ENCODE results near the gene MEIS2. TPM values are rescaled to one million over a fixed set of nuclear protein-coding genes. Genes with fewer than 3 reads are reported as not detected.

The MEIS2 gene
- polyA plus RNA-seq, 2 of the 4 experiments (the other 2 are of a cell fraction): 7.3 to 11.1 TPM

DNA sequence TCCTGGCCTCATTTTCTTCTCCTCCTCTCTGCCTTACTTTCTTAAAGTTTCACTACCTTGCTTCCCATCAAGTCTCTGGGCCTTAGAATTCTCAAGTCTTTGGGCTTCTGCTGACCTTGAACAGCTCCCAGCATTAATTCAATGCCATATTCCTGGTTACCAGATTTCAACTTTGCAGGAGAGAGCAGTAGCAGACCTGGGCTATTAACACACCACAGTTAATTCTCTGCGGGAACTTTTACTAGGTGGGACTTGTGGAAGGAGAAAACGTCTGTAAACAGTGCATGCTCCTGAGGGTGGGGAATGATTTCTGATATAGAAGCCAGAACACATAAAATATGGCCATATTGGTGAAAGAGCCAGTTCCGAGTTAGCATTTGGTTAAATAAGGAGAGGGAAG lies 214.6 kb downstream of the MEIS2 start (continued):
- TF ChIP-seq SREBF2 (IDR thresholded peaks at IDR 0.05) (no peak), RCOR1 (IDR thresholded peaks at IDR 0.05; ENCODE audit: low read depth, low read length) (no peak), EHMT2 (IDR thresholded peaks at IDR 0.05; ENCODE audit: low read depth) (no peak)

DNA sequence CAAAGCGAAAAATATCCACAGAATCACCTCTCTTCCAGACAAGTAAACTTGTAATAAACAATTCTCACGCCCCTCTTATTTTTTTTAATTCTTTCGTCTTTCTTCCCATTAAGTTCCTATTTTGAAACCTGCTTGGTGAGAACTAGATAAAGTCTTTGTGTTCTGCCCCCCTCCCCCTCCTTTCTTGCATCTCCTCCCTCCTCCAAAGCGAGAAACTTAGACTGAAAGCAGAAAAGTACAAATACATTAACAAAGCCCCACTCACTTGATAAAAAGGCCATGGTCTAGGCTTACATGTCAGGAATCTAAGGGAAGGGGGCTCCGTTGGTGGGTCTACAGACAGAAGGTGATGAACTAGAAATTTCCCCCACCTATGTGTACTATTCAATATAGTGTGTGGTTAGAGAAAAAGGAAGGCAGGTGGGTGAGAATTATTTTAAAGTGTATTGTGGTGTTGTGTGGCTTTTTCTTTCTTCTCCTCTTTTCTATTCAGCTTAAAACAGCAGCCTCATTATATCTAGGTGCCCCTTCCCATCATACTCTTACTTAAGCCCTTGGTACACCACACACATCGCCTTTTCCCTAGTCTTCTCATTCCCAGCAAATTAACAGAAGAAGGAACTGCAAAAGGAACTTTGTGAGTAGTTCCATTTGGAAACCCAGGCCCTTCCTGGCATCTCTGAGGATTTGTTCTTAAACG lies 215.3 kb downstream of the MEIS2 start:
- no peaks in the 10 kb centered on the region for H3K9me3 ChIP-seq
- FAIRE-seq: no peak
- TF ChIP-seq MAFK (IDR thresholded peaks at IDR 0.05; ENCODE audit: partially characterized antibody) (no peak), HEYL (CRISPR knock-in tag; IDR thresholded peaks at IDR 0.05) (no peak), CEBPB (IDR thresholded peaks at IDR 0.05) (no peak), MAZ (IDR thresholded peaks at IDR 0.05; ENCODE audit: borderline replicate concordance, low read depth, low read length) (no peak), JUN (IDR thresholded peaks at IDR 0.05) (no peak), JUNB (IDR thresholded peaks at IDR 0.05) (no peak), SMC3 (IDR thresholded peaks at IDR 0.05) (no peak), EHMT2 (IDR thresholded peaks at IDR 0.05; ENCODE audit: low read depth) (no peak), NPAS2 (CRISPR knock-in tag; IDR thresholded peaks at IDR 0.05; ENCODE audit: borderline replicate concordance) (no peak), NR3C1 (IDR thresholded peaks at IDR 0.05) (no peak)
- TF ChIP-seq, protein P1, sequence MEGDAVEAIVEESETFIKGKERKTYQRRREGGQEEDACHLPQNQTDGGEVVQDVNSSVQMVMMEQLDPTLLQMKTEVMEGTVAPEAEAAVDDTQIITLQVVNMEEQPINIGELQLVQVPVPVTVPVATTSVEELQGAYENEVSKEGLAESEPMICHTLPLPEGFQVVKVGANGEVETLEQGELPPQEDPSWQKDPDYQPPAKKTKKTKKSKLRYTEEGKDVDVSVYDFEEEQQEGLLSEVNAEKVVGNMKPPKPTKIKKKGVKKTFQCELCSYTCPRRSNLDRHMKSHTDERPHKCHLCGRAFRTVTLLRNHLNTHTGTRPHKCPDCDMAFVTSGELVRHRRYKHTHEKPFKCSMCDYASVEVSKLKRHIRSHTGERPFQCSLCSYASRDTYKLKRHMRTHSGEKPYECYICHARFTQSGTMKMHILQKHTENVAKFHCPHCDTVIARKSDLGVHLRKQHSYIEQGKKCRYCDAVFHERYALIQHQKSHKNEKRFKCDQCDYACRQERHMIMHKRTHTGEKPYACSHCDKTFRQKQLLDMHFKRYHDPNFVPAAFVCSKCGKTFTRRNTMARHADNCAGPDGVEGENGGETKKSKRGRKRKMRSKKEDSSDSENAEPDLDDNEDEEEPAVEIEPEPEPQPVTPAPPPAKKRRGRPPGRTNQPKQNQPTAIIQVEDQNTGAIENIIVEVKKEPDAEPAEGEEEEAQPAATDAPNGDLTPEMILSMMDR (IDR thresholded peaks at IDR 0.05): no peak
- no peaks in the 10 kb centered on the region for H3K4me1 ChIP-seq
- ChIA-PET CTCF (interaction anchor here (1.5 kb wide), 1 partner anchor 13 kb away, joined by 3 read pairs; no protein-coding TSS in a partner anchor), POLR2A (no interaction called here)
- DNase-seq (ENCODE audit: low read depth in 1 of 2, low spot score in 1 of 2): no peak
- no peak overlapping the region for H3K27ac ChIP-seq
- H3K4me3 ChIP-seq: no peak overlapping the region
- 74% methylated on average over 7 of the region's 7 CpGs for WGBS (ENCODE audit: missing lambda C conversion rate)
- H3K4me2 ChIP-seq: no peak overlapping the region
- no peak for ATAC-seq

DNA sequence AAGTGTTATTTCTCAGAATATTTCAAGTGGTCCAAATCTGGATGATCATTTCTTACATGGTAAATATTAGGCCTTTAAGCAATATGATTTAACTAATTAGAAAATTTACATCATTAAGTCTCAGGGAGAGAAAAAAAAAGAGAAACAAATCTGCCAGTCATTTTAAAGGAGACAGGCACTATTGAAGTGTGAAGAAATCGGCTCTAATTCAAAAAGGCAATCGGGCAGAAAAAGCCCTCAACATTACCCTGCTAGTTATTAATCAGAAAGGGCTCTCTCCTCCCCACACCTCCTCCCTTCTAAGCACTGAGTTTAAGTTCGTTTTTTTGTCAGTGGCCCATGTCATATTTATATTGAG lies 215.9 kb downstream of the MEIS2 start:
- Histone ChIP-seq H3K4me2 (no peak overlapping the region), H3K27ac (no peak overlapping the region)
- no peak for ATAC-seq
- TF ChIP-seq ESRRA (IDR thresholded peaks at IDR 0.05; ENCODE audit: borderline replicate concordance, low read length) (no peak), CHD2 (IDR thresholded peaks at IDR 0.05; ENCODE audit: low read length, partially characterized antibody) (no peak), FOSB (CRISPR knock-in tag; IDR thresholded peaks at IDR 0.05) (no peak), HDAC2 (IDR thresholded peaks at IDR 0.05) (no peak), RNF2 (IDR thresholded peaks at IDR 0.05; ENCODE audit: borderline replicate concordance, low read depth) (no peak), ZC3H11A (IDR thresholded peaks at IDR 0.05) (no peak), SREBF2 (IDR thresholded peaks at IDR 0.05) (no peak), ZSCAN20 (CRISPR knock-in tag; IDR thresholded peaks at IDR 0.05) (no peak), FOSL2 (IDR thresholded peaks at IDR 0.05) (no peak), FOSL2 (CRISPR knock-in tag; IDR thresholded peaks at IDR 0.05) (no peak), ZFP36 (IDR thresholded peaks at IDR 0.05; ENCODE audit: borderline replicate concordance, partially characterized antibody) (no peak), EHMT2 (IDR thresholded peaks at IDR 0.05; ENCODE audit: low read depth) (no peak), CEBPB (IDR thresholded peaks at IDR 0.05) (no peak), HOXB13 (CRISPR knock-in tag; IDR thresholded peaks at IDR 0.05; ENCODE audit: low read depth) (no peak), PHF8 (IDR thresholded peaks at IDR 0.05; ENCODE audit: borderline replicate concordance, low read depth) (no peak)
- TF ChIP-seq, protein P2, sequence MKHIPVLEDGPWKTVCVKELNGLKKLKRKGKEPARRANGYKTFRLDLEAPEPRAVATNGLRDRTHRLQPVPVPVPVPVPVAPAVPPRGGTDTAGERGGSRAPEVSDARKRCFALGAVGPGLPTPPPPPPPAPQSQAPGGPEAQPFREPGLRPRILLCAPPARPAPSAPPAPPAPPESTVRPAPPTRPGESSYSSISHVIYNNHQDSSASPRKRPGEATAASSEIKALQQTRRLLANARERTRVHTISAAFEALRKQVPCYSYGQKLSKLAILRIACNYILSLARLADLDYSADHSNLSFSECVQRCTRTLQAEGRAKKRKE (CRISPR knock-in tag; IDR thresholded peaks at IDR 0.05; ENCODE audit: low read depth): no peak
- TF ChIP-seq, protein P3, sequence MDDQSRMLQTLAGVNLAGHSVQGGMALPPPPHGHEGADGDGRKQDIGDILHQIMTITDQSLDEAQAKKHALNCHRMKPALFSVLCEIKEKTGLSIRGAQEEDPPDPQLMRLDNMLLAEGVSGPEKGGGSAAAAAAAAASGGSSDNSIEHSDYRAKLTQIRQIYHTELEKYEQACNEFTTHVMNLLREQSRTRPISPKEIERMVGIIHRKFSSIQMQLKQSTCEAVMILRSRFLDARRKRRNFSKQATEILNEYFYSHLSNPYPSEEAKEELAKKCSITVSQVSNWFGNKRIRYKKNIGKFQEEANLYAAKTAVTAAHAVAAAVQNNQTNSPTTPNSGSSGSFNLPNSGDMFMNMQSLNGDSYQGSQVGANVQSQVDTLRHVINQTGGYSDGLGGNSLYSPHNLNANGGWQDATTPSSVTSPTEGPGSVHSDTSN (IDR thresholded peaks at IDR 0.05): no peak
- TF ChIP-seq, protein P4, sequence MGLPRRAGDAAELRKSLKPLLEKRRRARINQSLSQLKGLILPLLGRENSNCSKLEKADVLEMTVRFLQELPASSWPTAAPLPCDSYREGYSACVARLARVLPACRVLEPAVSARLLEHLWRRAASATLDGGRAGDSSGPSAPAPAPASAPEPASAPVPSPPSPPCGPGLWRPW (IDR thresholded peaks at IDR 0.05): no peak
- TF ChIP-seq, protein P5, sequence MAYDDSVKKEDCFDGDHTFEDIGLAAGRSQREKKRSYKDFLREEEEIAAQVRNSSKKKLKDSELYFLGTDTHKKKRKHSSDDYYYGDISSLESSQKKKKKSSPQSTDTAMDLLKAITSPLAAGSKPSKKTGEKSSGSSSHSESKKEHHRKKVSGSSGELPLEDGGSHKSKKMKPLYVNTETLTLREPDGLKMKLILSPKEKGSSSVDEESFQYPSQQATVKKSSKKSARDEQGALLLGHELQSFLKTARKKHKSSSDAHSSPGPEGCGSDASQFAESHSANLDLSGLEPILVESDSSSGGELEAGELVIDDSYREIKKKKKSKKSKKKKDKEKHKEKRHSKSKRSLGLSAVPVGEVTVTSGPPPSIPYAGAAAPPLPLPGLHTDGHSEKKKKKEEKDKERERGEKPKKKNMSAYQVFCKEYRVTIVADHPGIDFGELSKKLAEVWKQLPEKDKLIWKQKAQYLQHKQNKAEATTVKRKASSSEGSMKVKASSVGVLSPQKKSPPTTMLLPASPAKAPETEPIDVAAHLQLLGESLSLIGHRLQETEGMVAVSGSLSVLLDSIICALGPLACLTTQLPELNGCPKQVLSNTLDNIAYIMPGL (CRISPR knock-in tag; IDR thresholded peaks at IDR 0.05; ENCODE audit: borderline replicate concordance): no peak
- TF ChIP-seq, protein P6, sequence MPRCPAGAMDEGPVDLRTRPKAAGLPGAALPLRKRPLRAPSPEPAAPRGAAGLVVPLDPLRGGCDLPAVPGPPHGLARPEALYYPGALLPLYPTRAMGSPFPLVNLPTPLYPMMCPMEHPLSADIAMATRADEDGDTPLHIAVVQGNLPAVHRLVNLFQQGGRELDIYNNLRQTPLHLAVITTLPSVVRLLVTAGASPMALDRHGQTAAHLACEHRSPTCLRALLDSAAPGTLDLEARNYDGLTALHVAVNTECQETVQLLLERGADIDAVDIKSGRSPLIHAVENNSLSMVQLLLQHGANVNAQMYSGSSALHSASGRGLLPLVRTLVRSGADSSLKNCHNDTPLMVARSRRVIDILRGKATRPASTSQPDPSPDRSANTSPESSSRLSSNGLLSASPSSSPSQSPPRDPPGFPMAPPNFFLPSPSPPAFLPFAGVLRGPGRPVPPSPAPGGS (IDR thresholded peaks at IDR 0.05): no peak

More for the DNA sequence above, 215.9 kb downstream of the MEIS2 start:
- WGBS (ENCODE audit: missing lambda C conversion rate): 47% methylated on average over 3 of the region's 3 CpGs
- Histone ChIP-seq H3K9me3 (no peaks in the 10 kb centered on the region), H3K4me1 (no peaks in the 10 kb centered on the region), H3K4me3 (no peak overlapping the region)
- DNase-seq (ENCODE audit: low read depth in 1 of 2, low spot score in 1 of 2) (no peak), FAIRE-seq (no peak)
- CTCF ChIA-PET: interaction anchor here (0.9 to 3.0 kb wide), 8 partner anchors 8 to 384 kb away, joined by 3 to 17 read pairs (median 4); no protein-coding TSS in a partner anchor
- POLR2A ChIA-PET: no interaction called here
